Psoas muscle (tissue), 8 donors: ENCODE measurements around the gene SORT1. TPM values are rescaled to one million over a fixed set of nuclear protein-coding genes. Genes with fewer than 3 reads are reported as not detected.

Experiments used
- ATAC-seq, 4 donors: fragments of 200-7000 bp; cut with Tn5 transposase; one replicate each; pipeline ENCODE4 v1.9.1; 2020; ENCODE audit warnings: moderate library complexity in 3 of 4, mild to moderate bottlenecking in 2 of 4
- DNase-seq, 2 donors: peaks; one replicate each; pipeline ENCODE4 v3.0.0-alpha.2; 2020
- H3K27ac ChIP-seq: fragments of 200-600 bp; one replicate; pipeline ENCODE4 v1.8.0; 2022
- H3K27me3 ChIP-seq, 3 donors: fragments of 200-600 bp in 1 of 3; one replicate each; pipeline versions ENCODE4 v1.6.1 to v1.8.0; 2013 to 2022; ENCODE audit warnings: low read length in 2 of 3, mild to moderate bottlenecking in 2 of 3, moderate library complexity in 1 of 3; ENCODE audit not compliant: insufficient read depth in 3 of 3
- H3K36me3 ChIP-seq, 2 donors: fragments of 200-600 bp in 1 of 2; one replicate each; pipeline versions ENCODE4 v1.6.1 to v1.8.0; 2013 to 2022; ENCODE audit warnings: low read depth in 1 of 2, mild to moderate bottlenecking in 1 of 2, moderate library complexity in 1 of 2; ENCODE audit not compliant: insufficient read depth in 1 of 2
- H3K4me1 ChIP-seq: fragments of 200-600 bp; one replicate; pipeline ENCODE4 v1.8.0; 2022
- H3K4me3 ChIP-seq: fragments of 200-600 bp; one replicate; pipeline ENCODE4 v1.8.0; 2022; ENCODE audit warnings: mild to moderate bottlenecking
- H3K9me3 ChIP-seq: fragments of 200-600 bp; one replicate; pipeline ENCODE4 v1.8.0; 2022
- WGBS, 3 donors: extraction: QIAGEN DNeasy Blood & Tissue Kit; methylation state at CpG; one replicate each; pipeline versions ENCODE4 v1.1.6 to v1.1.7; 2013; 5-methylcytosine and 5-hydroxymethylcytosine counted together
- intact Hi-C, 2 donors: fragments of 100-400 bp; cut with DNase I; formaldehyde crosslinking; loops; one replicate each; pipeline versions ENCODE4 v1.11.0 to v1.14.2; 2022
- polyA plus RNA-seq, 3 donors: library from polyadenylated mRNA; stranded (reverse); fragments of 200-250 nt; gene quantifications; one replicate each; pipeline ENCODE4 v1.2.3, GENCODE V29; 2013
- total RNA-seq, 4 donors: library from RNA; stranded (reverse); fragmentation: NEBNext Ultra II Directional in 2 of 4; extraction: Animal tissue kit (Norgen Biotek cat#: 25700) in 2 of 4; gene quantifications; one replicate each; pipeline versions ENCODE4 v1.2.1 to v1.2.4, GENCODE V29; 2021 to 2023
- TF ChIP-seq, protein P1 (sequence below): fragments of 200-600 bp; IDR thresholded peaks from one replicate; pipeline ENCODE4 v1.8.0; 2022; ENCODE audit warnings: antibody characterized with exemption
- donor health status: healthy with polysubstance abuse.
- donor health status: DM: no; HTN: no; CAD: no; lungs with moderate emphysema.
- donor health status: Bipolar disorder and iron deficiency.
- donor health status: healthy.
- donor health status: DM: yes; HTN: yes; CAD: no.
- donor health status: DM: no; HTN: no; CAD: no.
- donor health status: DM: no; HTN: no; CAD: no.
- donor health status: DM: yes; HTN: yes; CAD: no.

Gene SORT1
- total and polyA plus RNA-seq, 7 donors: 15.8 to 363 (median 131) TPM

DNA sequence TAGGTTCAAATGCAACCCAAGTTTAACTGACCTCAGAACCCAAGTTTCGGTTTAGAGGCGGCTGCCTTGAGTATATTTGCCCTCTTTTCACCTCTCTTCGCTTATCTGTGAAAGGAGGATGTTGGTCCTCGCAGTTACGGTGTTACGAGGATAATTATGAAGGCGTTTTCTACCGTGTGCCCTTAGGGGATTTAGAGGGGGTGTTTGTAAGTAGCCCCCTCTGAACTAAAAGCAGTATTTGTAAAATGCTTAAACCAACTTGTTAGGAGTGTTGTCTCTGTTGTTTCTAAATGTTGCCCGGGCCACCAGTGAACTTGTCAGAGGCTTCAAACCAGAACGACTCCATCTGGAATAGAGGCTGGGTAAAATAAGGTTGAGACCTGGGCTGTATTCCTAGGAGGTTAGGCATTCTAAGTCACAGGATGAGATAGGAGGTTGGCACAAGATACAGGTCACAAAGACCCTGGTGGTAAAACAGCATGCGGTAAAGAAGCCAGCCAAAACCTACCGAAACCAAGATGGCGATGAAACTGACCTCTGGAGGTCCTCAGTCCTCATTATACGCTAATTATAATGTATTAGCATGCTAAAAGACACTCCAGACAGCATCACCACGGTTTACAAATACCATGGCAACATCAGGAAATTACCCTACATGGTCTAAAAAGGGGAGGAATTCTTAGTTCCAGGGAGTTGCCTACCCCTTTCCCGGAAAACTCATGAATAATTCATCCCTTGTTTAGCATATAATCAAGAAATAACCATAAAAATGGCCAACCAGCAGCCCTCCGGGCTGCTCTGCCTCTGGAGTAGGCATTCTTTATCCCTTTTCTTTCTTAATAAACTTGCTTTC, 113.7 kb downstream of the SORT1 start:
- ATAC-seq: peak in 1 of 4 donors; percentile 1
- TF ChIP-seq, protein P1, sequence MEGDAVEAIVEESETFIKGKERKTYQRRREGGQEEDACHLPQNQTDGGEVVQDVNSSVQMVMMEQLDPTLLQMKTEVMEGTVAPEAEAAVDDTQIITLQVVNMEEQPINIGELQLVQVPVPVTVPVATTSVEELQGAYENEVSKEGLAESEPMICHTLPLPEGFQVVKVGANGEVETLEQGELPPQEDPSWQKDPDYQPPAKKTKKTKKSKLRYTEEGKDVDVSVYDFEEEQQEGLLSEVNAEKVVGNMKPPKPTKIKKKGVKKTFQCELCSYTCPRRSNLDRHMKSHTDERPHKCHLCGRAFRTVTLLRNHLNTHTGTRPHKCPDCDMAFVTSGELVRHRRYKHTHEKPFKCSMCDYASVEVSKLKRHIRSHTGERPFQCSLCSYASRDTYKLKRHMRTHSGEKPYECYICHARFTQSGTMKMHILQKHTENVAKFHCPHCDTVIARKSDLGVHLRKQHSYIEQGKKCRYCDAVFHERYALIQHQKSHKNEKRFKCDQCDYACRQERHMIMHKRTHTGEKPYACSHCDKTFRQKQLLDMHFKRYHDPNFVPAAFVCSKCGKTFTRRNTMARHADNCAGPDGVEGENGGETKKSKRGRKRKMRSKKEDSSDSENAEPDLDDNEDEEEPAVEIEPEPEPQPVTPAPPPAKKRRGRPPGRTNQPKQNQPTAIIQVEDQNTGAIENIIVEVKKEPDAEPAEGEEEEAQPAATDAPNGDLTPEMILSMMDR: no peak
- WGBS, 3 donors: 44 to 54% (median 46%) methylated on average over 17 of the region's 17 CpGs
- no peaks in the 10 kb centered on the region for H3K27me3 ChIP-seq
- H3K4me1 ChIP-seq: peaks cover 7% of the 10 kb centered on the region
- H3K36me3 ChIP-seq: no peaks in the 10 kb centered on the region
- peak overlapping the region; percentile 67 for H3K4me3 ChIP-seq
- H3K9me3 ChIP-seq: no peaks in the 10 kb centered on the region
- peak overlapping the region; percentile 83 for H3K27ac ChIP-seq
- intact Hi-C loops: no loop called here
- no peak for DNase-seq

DNA sequence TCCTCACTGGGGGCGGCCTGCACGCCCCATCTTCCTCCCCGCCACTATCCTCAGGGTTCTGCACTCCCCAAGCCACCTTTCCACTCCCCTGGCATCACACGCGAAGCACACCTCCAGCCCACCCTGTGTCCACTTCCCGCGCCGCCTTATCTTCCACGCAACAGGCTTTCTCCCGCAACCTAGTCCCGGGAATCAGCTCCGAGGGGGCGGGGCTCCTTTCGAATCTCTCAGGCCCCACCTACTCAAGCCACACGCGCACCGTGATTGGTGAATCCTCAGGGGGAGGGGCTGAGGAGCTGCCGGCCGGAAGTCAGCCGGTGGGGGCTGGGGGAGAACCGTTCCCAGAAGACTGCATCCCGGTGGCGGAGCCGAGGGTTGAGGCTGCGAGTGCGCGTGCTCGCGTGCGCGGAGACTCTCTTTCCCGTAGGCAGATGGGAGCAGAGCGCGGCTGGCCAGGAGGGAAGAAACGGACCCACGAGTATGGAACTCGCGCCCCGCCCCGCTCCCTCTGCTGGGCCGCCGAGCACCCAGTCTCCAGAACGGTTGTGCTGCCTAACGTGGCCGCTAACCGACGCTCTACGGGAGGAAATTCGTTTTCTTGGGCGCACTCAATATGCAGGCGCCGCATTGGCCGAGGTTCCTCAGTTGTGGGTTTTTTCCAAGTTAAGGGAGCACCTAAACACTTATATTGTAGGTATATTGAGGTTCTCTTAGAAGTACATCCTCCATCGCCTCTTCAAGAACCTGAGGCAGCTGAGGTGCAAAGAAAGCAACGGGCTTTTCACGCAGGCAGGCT, 114.6 kb downstream of the SORT1 start, which contains the start of gene PSRC1:
PSRC1 (minus strand) TSS at position 194 of the 796 bp plus-strand sequence.
- peak; percentile 95 to 98 for DNase-seq
- TF ChIP-seq, protein P1: peak; percentile 65
- Histone ChIP-seq H3K9me3 (no peaks in the 10 kb centered on the region), H3K27ac (peak within 1 kb of the TSS; percentile 83), H3K36me3 (no peaks in the 10 kb centered on the region), H3K27me3 (no peaks in the 10 kb centered on the region), H3K4me1 (peaks cover 7% of the 10 kb centered on the region), H3K4me3 (peak within 1 kb of the TSS; percentile 67)
- intact Hi-C loops: loop anchor here in 1 of 2 donors (1.0 kb wide), 1 partner anchor 115 kb away; no protein-coding TSS in a partner anchor
- WGBS, 3 donors: 0 to 1% (median 1%) methylated on average over 53 to 56 of the region's 56 CpGs
- peak; percentile 99 for ATAC-seq

DNA sequence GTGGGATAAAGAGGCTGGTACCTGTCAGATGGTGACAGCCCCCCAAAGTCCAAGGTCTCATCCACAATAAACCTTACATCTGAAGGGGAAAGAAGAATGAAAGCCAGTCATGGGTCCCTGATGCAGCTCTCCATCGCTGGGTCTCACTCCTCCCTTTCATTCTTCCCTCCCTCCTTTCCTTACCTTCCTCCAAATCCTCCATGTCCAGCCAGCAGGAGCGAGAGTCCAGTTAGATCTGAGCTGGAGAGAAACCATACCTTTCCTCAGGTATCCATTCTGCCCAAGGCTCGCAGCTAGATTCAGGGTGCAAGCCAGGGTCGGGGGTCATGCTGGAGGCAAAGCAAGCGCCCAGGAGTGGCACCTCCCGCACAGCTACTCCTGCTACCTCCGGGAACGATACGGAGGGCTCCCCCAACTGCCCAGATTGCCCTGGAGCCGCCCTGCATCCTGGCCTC, 115.2 kb downstream of the SORT1 start:
- Histone ChIP-seq H3K4me3 (peak overlapping the region; percentile 67), H3K27me3 (no peaks in the 10 kb centered on the region), H3K36me3 (no peaks in the 10 kb centered on the region), H3K27ac (peak overlapping the region; percentile 83), H3K9me3 (no peaks in the 10 kb centered on the region), H3K4me1 (peaks cover 7% of the 10 kb centered on the region)
- WGBS, 3 donors: 8 to 9% (median 8%) methylated on average over 10 of the region's 10 CpGs
- DNase-seq: no peak
- ATAC-seq: no peak
- intact Hi-C loops: loop anchor here in 1 of 2 donors (1.0 kb wide), 1 partner anchor 116 kb away; no protein-coding TSS in a partner anchor
- TF ChIP-seq, protein P1: no peak

DNA sequence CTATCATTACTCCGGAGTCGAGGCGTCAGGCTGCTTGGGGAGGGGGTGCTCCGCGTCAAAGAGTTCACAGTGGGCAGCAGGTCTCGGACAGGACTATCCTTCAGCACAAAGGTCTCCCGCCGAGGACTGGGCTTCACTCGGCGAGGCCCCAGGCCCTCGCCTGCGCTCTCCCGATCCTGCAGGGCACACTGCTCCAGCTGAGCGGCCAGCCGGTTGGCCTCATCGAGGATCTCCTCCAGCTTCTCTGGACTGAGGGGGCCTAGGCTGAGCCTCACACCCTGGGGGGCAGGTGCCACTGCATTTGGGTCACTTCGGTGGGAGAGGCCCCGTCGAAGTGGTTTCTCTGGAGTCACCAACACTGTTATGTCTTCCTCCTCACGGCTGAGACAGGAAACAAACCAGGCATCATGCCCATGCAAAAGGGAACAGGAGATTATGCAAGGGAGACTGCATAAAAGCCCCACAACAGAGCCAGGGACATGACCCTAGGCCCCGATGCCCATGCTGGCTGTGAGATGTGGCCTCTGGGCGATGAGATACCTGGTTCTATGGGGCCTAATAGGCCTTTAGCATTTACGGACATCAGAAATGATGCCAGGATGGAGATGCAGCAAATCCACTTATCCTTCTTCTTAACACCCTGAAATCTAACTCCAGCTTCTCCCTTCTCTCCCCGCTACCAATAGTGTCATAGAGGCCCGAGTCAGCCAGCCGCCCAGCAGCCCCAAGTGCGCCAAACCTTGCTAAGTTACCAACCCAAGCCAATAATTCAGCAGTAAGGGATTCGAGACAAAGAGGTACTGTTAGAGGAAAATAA, 115.8 kb downstream of the SORT1 start:
- Histone ChIP-seq H3K4me3 (peak overlapping the region; percentile 67), H3K9me3 (no peaks in the 10 kb centered on the region), H3K27me3 (no peaks in the 10 kb centered on the region), H3K27ac (no peak overlapping the region), H3K4me1 (peaks cover 7% of the 10 kb centered on the region), H3K36me3 (no peaks in the 10 kb centered on the region)
- TF ChIP-seq, protein P1: no peak
- 50 to 60% (median 53%) methylated on average over 28 of the region's 28 CpGs for WGBS, 3 donors
- DNase-seq (no peak), ATAC-seq (no peak)
- intact Hi-C loops: loop anchor here in 1 of 2 donors (1.0 kb wide), 1 partner anchor 116 kb away; no protein-coding TSS in a partner anchor
